Smooth muscle cell (in vitro differentiated cells): ENCODE results near the gene LAMC2. TPM values are rescaled to one million over a fixed set of nuclear protein-coding genes. Genes with fewer than 3 reads are reported as not detected.

ENCODE experiments used
- DNase-seq: peaks from one replicate; lab custom pipeline; 2025; ENCODE audit not compliant: unreplicated experiment; lab: John Stamatoyannopoulos, UW
- H2AFZ ChIP-seq: fragments of 200-600 bp; sonication (generic); 2 replicates; pipeline ENCODE4 v1.6.0; 2016; ENCODE audit warnings: antibody characterized with exemption, low read depth, mild to moderate bottlenecking
- H3F3A ChIP-seq: fragments of 200-600 bp; sonication (generic); 2 replicates; pipeline ENCODE4 v1.6.0; 2017; ENCODE audit warnings: antibody characterized with exemption, low read depth
- H3K27ac ChIP-seq: fragments of 200-600 bp; sonication (generic); 2 replicates; pipeline ENCODE4 v1.5.1; 2016; ENCODE audit warnings: low read depth, mild to moderate bottlenecking
- H3K27me3 ChIP-seq: fragments of 200-600 bp; sonication (generic); 2 replicates; pipeline ENCODE4 v1.6.1; 2016; ENCODE audit warnings: low read depth, mild to moderate bottlenecking
- H3K36me3 ChIP-seq: fragments of 200-600 bp; sonication (generic); 2 replicates; pipeline ENCODE4 v1.5.1; 2016; ENCODE audit warnings: low read depth
- H3K4me1 ChIP-seq: fragments of 200-600 bp; sonication (generic); 2 replicates; pipeline ENCODE4 v1.5.1; 2016; ENCODE audit warnings: low read depth
- H3K4me2 ChIP-seq: fragments of 200-600 bp; sonication (generic); 2 replicates; pipeline ENCODE4 v1.6.0; 2016; ENCODE audit warnings: mild to moderate bottlenecking
- H3K4me3 ChIP-seq: fragments of 200-600 bp; sonication (generic); 2 replicates; pipeline ENCODE4 v1.5.1; 2016; ENCODE audit warnings: mild to moderate bottlenecking
- H3K79me2 ChIP-seq: fragments of 200-600 bp; sonication (generic); 2 replicates; pipeline ENCODE4 v1.6.0; 2016; ENCODE audit warnings: low read depth, mild to moderate bottlenecking
- H3K9ac ChIP-seq: fragments of 200-600 bp; sonication (generic); 2 replicates; pipeline ENCODE4 v1.6.0; 2016; ENCODE audit warnings: low read depth
- H3K9me3 ChIP-seq: fragments of 200-600 bp; sonication (generic); replicated peaks from 2 replicates; pipeline ENCODE4 v1.5.1; 2016; ENCODE audit warnings: low read depth
- H4K20me1 ChIP-seq: fragments of 200-600 bp; sonication (generic); 2 replicates; pipeline ENCODE4 v1.6.0; 2016; ENCODE audit warnings: low read depth
- CTCF ChIP-seq: fragments of 200-600 bp; sonication (generic); IDR thresholded peaks from 2 replicates; pipeline ENCODE4 v1.5.1; 2017; ENCODE audit warnings: borderline replicate concordance, mild to moderate bottlenecking, antibody characterized with exemption; ENCODE audit not compliant: insufficient read depth, poor library complexity, severe bottlenecking
- WGBS: methylation state at CpG from one replicate; pipeline ENCODE4 v1.1.7; 2016; ENCODE audit warnings: low lambda C conversion rate; 5-methylcytosine and 5-hydroxymethylcytosine counted together
- polyA plus RNA-seq: library from polyadenylated mRNA; unstranded; fragments of >200 nt; fragmentation: Nextera tagmentation; extraction: Ambion mirVana; gene quantifications from 2 replicates; pipeline ENCODE4 v1.2.1, GENCODE V29; 2016
- total RNA-seq: library from RNA; depleted of rRNA; stranded (reverse); fragments of >200 nt; gene quantifications from 2 replicates; pipeline ENCODE4 v1.2.3, GENCODE V29; 2014

LAMC2 gene
- total and polyA plus RNA-seq, 2 experiments from 2014 or later, result 35.1 to 120 TPM

- H3K79me2 ChIP-seq, result no peaks in the 10 kb centered on the region
- peaks cover 4% of the 10 kb centered on the region for H3K4me1 ChIP-seq
- H3K4me2 ChIP-seq, result no peak overlapping the region
- no peak overlapping the region for H3K9ac ChIP-seq
- no peaks in the 10 kb centered on the region for H3F3A ChIP-seq
- no peak overlapping the region for H2AFZ ChIP-seq
- no peak overlapping the region for H3K4me3 ChIP-seq
- no peaks in the 10 kb centered on the region for H3K9me3 ChIP-seq
- no peaks in the 10 kb centered on the region for H3K36me3 ChIP-seq
- H4K20me1 ChIP-seq, result no peaks in the 10 kb centered on the region
- no peaks in the 10 kb centered on the region for H3K27me3 ChIP-seq
- H3K27ac ChIP-seq, result no peak overlapping the region
- no peak for TF ChIP-seq CTCF
- no peak for DNase-seq
Measured at GRCh38 chr1:183246436-183246835, 60.4 kb downstream of the LAMC2 start.

GRCh38 chr1:183247066-183247465, 61.0 kb downstream of the LAMC2 start:
- no peak overlapping the region for H3K9ac ChIP-seq
- no peaks in the 10 kb centered on the region for H3K36me3 ChIP-seq
- TF ChIP-seq CTCF, result no peak
- no peaks in the 10 kb centered on the region for H3F3A ChIP-seq
- no peaks in the 10 kb centered on the region for H3K27me3 ChIP-seq
- H3K4me2 ChIP-seq, result no peak overlapping the region
- no peaks in the 10 kb centered on the region for H3K4me1 ChIP-seq
- no peak overlapping the region for H3K27ac ChIP-seq
- H3K9me3 ChIP-seq, result no peaks in the 10 kb centered on the region
- no peak overlapping the region for H3K4me3 ChIP-seq
- WGBS, result 95% methylated on average over 11 of the region's 11 CpGs
- no peaks in the 10 kb centered on the region for H3K79me2 ChIP-seq
- no peak for DNase-seq
- H2AFZ ChIP-seq, result no peak overlapping the region
- H4K20me1 ChIP-seq, result no peaks in the 10 kb centered on the region

GRCh38 chr1:183247484-183247883, 61.4 kb downstream of the LAMC2 start:
- Histone ChIP-seq H2AFZ (no peak overlapping the region), H3K36me3 (no peaks in the 10 kb centered on the region), H3K4me3 (no peak overlapping the region), H3K9me3 (no peaks in the 10 kb centered on the region), H3K79me2 (no peaks in the 10 kb centered on the region), H3K9ac (no peak overlapping the region), H3K27me3 (no peaks in the 10 kb centered on the region), H3K4me2 (no peak overlapping the region), H3K27ac (no peak overlapping the region), H3K4me1 (no peaks in the 10 kb centered on the region), H4K20me1 (no peaks in the 10 kb centered on the region), H3F3A (no peaks in the 10 kb centered on the region)
- no peak for TF ChIP-seq CTCF
- 87% methylated on average over 3 of the region's 3 CpGs for WGBS
- DNase-seq, result no peak

- TF ChIP-seq CTCF, result no peak
- Histone ChIP-seq H3K9ac (no peak overlapping the region), H3K4me3 (no peak overlapping the region), H3K9me3 (no peaks in the 10 kb centered on the region), H4K20me1 (no peaks in the 10 kb centered on the region), H3K27ac (no peak overlapping the region), H3K27me3 (no peaks in the 10 kb centered on the region), H3K79me2 (no peaks in the 10 kb centered on the region), H2AFZ (no peak overlapping the region), H3K4me1 (no peaks in the 10 kb centered on the region), H3K36me3 (no peaks in the 10 kb centered on the region), H3K4me2 (no peak overlapping the region), H3F3A (no peaks in the 10 kb centered on the region)
- DNase-seq, result no peak
- WGBS, result 100% methylated on average over 1 of the region's 1 CpG
Measured at GRCh38 chr1:183247931-183248330, 61.9 kb downstream of the LAMC2 start.
